ENCODE data around the gene HDAC1.

DNA sequence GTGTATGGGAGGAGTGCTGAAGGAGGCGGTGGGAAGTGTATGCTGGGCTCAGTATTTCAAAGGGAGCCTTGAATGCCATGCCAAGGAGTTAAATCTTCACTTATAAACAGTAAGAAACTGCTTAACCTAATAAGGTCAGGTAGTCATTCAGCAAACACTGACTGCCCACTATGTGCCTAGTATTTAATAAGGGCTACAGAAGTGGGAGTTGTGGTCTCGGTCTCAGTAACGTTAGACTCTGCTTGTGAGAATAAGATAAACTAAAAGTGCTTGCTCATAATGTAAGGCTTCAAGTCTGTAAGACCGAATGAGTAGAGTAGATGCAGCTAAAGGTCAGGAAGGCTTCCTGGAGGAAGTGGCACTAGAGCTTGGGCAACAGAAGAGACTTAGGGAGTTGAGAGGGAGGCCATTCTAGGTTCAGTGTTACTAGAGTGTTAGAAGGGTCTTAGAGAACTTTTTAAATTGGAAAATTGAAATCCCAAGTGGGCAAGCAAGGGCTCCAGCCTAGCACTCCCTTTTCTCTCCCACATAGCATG, 38.1 kb downstream of the HDAC1 start:
- no peak for TF ChIP-seq POLR2A (IDR thresholded peaks at IDR 0.05; ENCODE audit: low read length)
- no peak for TF ChIP-seq GATA1 (IDR thresholded peaks at IDR 0.05; ENCODE audit: low read depth, low read length)

Data from erythroblast (primary cell).